OCI-LY7 (cell line): Measurements from ENCODE around the gene VPREB3. TPM values are rescaled to one million over a fixed set of nuclear protein-coding genes. Genes with fewer than 3 reads are reported as not detected.

Experiments used
- BruUV-seq: library from RNA; stranded (reverse); fragments of 400-500 nt; replicated peaks from 2 replicates; lab custom pipeline; 2021; lab: Mats Ljungman, UMichigan
- CTCF ChIA-PET: fragments of 300-600 bp; sonication (Branson Sonifier 250); formaldehyde crosslinking; loops from one replicate; lab custom pipeline; 2022; ENCODE audit warnings: antibody characterized with exemption; ENCODE audit not compliant: unreplicated experiment; lab: Charles Lee
- POLR2A ChIA-PET: fragments of 300-600 bp; sonication (Branson Sonifier 250); formaldehyde crosslinking; loops from one replicate; lab custom pipeline; 2022; ENCODE audit warnings: antibody characterized with exemption; lab: Charles Lee
- DNase-seq: peaks from one replicate; pipeline ENCODE4 v3.0.0-alpha.2; 2015; ENCODE audit warnings: low spot score
- H2AFZ ChIP-seq: fragments of 200-600 bp; sonication (generic), shearing (Covaris generic); 2 replicates; pipeline ENCODE4 v1.6.1; 2014; ENCODE audit warnings: mild to moderate bottlenecking, antibody characterized with exemption, low read length, moderate library complexity
- H3K27ac ChIP-seq: fragments of 200-600 bp; sonication (generic); 2 replicates; pipeline ENCODE4 v1.5.1; 2014; ENCODE audit warnings: mixed run types, low read depth, mild to moderate bottlenecking, moderate library complexity, low read length, inconsistent platforms; ENCODE audit not compliant: poor library complexity, severe bottlenecking
- H3K36me3 ChIP-seq: fragments of 200-600 bp; sonication (generic); 2 replicates; pipeline ENCODE4 v1.6.1; 2014; ENCODE audit warnings: mild to moderate bottlenecking, antibody characterized with exemption, low read length, moderate library complexity, mixed read lengths; ENCODE audit not compliant: insufficient read depth
- H3K4me1 ChIP-seq: fragments of 200-600 bp; sonication (generic); 2 replicates; pipeline ENCODE4 v1.5.1; 2014; ENCODE audit warnings: mild to moderate bottlenecking, low read length; ENCODE audit not compliant: insufficient read depth, poor library complexity, severe bottlenecking
- H3K4me2 ChIP-seq: fragments of 200-600 bp; sonication (generic); 2 replicates; pipeline ENCODE4 v1.6.1; 2014; ENCODE audit warnings: mild to moderate bottlenecking, low read length
- H3K4me3 ChIP-seq: fragments of 200-600 bp; sonication (generic); 2 replicates; pipeline ENCODE4 v1.5.1; 2014; ENCODE audit warnings: mild to moderate bottlenecking, low read depth, low read length; ENCODE audit not compliant: poor library complexity, severe bottlenecking
- H3K79me2 ChIP-seq: fragments of 200-600 bp; sonication (generic); 2 replicates; pipeline ENCODE4 v1.6.1; 2016; ENCODE audit warnings: low read depth, mild to moderate bottlenecking, low read length, moderate library complexity, mixed read lengths; ENCODE audit not compliant: insufficient read depth
- H3K9me2 ChIP-seq: fragments of 200-600 bp; sonication (generic); 2 replicates; pipeline ENCODE4 v1.6.1; 2016; ENCODE audit warnings: mild to moderate bottlenecking, low read length, mixed read lengths; ENCODE audit not compliant: insufficient read depth
- H3K9me3 ChIP-seq: fragments of 200-600 bp; sonication (generic); 2 replicates; pipeline ENCODE4 v1.6.1; 2014; ENCODE audit warnings: mild to moderate bottlenecking, mixed run types, low read length, mixed read lengths
- H4K20me1 ChIP-seq: fragments of 200-600 bp; sonication (generic); 2 replicates; pipeline ENCODE4 v1.6.1; 2014; ENCODE audit warnings: mild to moderate bottlenecking, antibody characterized with exemption, low read length, moderate library complexity, mixed read lengths; ENCODE audit not compliant: insufficient read depth
- EZH2phosphoT487 ChIP-seq: fragments of 200-600 bp; sonication (generic); IDR thresholded peaks from 2 replicates; pipeline ENCODE4 v1.6.1; 2018; ENCODE audit warnings: low read depth, borderline replicate concordance, mild to moderate bottlenecking, mixed run types, antibody characterized with exemption, low read length, moderate library complexity, mixed read lengths
- intact Hi-C: fragments of 100-400 bp; cut with micrococcal nuclease; formaldehyde crosslinking; loops from one replicate; pipeline ENCODE4 v1.10.0; 2022; ENCODE audit not compliant: unreplicated experiment
- total RNA-seq, 2 experiments: library from RNA; depleted of rRNA in 1 of 2; stranded (reverse); fragments of >200 nt in 1 of 2; shearing (Covaris generic) in 1 of 2; gene quantifications; 2 replicates each; pipeline ENCODE4 v1.2.3, GENCODE V29; 2014 to 2022
- TF ChIP-seq, protein P1 (sequence below): fragments of 200-600 bp; sonication (generic); conservative IDR thresholded peaks from 2 replicates; pipeline ENCODE4 v1.5.1; 2014; ENCODE audit warnings: mild to moderate bottlenecking, antibody characterized with exemption, low read length, moderate library complexity, mixed read lengths

The VPREB3 gene
- total RNA-seq, 2 experiments from 2014 or later: 241 to 312 TPM

DNA sequence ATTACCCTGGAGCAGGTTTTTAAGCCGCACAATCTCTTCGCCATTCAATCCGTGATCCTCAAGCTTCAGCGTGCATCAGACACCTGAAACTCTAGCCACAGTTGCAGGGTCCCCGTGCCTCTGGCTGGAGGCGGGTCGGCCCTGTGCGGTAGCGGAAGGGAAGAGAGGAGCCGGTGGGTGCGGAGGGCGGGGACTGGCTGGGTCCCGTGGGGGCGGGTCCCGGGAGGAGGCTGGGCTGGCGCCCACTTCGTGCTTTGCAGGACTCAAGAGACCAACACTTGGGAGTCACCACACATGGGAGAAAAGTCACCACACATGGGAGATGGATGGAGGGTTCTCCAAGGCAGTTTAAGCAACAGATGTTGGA, 9.3 kb upstream of the VPREB3 start:
- Histone ChIP-seq H3K9me3 (no peaks in the 10 kb centered on the region), H3K9me2 (no peaks in the 10 kb centered on the region), H3K79me2 (peaks cover 26% of the 10 kb centered on the region), H2AFZ (no peak overlapping the region), H3K36me3 (peaks cover 43% of the 10 kb centered on the region), H3K27ac (peak overlapping the region; percentile 74), H3K4me1 (peaks cover 44% of the 10 kb centered on the region), H3K4me3 (peak overlapping the region; percentile 99), H4K20me1 (peaks cover 12% of the 10 kb centered on the region; the same call in 1 of the 2 replicates), H3K4me2 (peak overlapping the region; percentile 98)
- BruUV-seq: no TSS peak
- POLR2A ChIA-PET: interaction anchor here (0.9 kb wide), 1 partner anchor 30 kb away, joined by 3 read pairs; no protein-coding TSS in a partner anchor
- peak; percentile 73 for DNase-seq
- CTCF ChIA-PET: no interaction called here
- no peak for TF ChIP-seq EZH2phosphoT487
- TF ChIP-seq, protein P1, sequence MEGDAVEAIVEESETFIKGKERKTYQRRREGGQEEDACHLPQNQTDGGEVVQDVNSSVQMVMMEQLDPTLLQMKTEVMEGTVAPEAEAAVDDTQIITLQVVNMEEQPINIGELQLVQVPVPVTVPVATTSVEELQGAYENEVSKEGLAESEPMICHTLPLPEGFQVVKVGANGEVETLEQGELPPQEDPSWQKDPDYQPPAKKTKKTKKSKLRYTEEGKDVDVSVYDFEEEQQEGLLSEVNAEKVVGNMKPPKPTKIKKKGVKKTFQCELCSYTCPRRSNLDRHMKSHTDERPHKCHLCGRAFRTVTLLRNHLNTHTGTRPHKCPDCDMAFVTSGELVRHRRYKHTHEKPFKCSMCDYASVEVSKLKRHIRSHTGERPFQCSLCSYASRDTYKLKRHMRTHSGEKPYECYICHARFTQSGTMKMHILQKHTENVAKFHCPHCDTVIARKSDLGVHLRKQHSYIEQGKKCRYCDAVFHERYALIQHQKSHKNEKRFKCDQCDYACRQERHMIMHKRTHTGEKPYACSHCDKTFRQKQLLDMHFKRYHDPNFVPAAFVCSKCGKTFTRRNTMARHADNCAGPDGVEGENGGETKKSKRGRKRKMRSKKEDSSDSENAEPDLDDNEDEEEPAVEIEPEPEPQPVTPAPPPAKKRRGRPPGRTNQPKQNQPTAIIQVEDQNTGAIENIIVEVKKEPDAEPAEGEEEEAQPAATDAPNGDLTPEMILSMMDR: no peak
- intact Hi-C loops: no loop called here

DNA sequence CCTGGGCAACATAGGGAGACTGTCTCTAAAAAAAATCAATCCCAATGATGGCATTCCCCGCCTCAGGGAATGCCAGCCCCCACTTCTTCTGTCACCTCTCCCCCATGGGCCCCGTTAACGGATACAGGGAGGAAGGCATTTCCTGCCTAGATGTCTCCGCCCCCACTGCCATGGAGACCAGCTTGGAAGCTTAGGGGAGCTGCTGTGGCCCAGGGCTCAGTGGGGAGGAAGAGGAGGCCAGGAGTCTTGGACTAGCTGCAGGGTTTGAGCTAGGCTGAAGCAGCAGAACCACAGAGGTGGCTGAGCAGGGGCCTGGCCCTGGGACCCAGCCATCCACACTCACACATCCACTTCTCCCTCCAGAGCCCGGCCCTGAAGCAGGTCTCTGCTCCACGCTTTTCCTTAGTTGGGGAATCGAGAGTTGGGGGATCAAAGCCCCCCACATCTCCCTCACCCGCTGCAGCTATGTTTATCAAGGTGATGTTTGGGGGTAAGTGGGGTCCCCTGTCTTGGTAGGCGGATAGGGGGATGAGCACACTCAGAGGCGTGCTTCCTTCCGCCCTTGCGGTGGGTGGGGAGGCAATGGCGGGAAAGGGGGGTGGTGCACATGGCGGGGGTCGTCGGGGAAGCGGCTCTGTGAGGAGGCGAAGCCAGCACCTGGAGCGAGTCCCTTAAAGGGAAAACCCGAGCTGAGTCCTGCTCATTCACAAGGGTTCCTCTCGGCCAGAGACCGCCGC, 8.8 kb upstream of the VPREB3 start, which contains the start of gene C22orf15:
TSS of gene C22orf15 (plus strand) at position 149 of the 737 bp plus-strand sequence. CDS start at position 466, 317 bp downstream.
- peaks cover 12% of the 10 kb centered on the region; the same call in 1 of the 2 replicates for H4K20me1 ChIP-seq
- TF ChIP-seq EZH2phosphoT487: no peak
- TF ChIP-seq, protein P1: no peak
- peak within 1 kb of the TSS; percentile 98 for H3K4me2 ChIP-seq
- H3K9me3 ChIP-seq: no peaks in the 10 kb centered on the region
- POLR2A ChIA-PET: interaction anchor here (0.7 to 0.9 kb wide), 2 partner anchors 29 to 66 kb away, joined by 3 to 7 read pairs; no protein-coding TSS in a partner anchor
- peak within 1 kb of the TSS; percentile 99 for H3K4me3 ChIP-seq
- no peaks in the 10 kb centered on the region for H3K9me2 ChIP-seq
- H3K4me1 ChIP-seq: peaks cover 41% of the 10 kb centered on the region
- CTCF ChIA-PET: interaction anchor here (0.6 kb wide), 1 partner anchor 16 kb away, joined by 3 read pairs; no protein-coding TSS in a partner anchor
- intact Hi-C loops: no loop called here
- no peak within 1 kb of the TSS for H2AFZ ChIP-seq
- peak within 1 kb of the TSS; percentile 74 for H3K27ac ChIP-seq
- peaks cover 26% of the 10 kb centered on the region for H3K79me2 ChIP-seq
- H3K36me3 ChIP-seq: peaks cover 43% of the 10 kb centered on the region
- BruUV-seq: no TSS peak
- DNase-seq: no peak

DNA sequence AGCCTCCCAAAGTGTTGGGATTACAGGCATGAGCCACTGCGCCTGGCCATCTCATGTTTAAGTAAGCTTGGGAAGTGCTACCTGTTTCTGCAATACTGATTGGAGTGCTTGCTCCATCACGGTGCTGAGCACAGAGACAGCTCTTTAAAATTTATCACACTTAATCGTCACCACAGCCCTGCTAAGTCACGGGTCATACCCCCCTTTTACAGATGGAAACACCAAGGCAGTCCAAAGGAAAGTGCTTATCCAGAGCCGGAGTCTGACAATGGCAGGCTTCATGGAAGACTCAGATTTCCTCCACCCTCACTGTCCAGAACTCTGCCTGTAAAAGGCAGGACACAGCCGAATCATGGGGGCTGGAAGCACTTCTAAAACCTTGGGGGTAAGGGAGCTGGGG, 5.8 kb upstream of the VPREB3 start:
- ChIA-PET CTCF (no interaction called here), POLR2A (no interaction called here)
- DNase-seq: no peak
- H3K79me2 ChIP-seq: peaks cover under 1% of the 10 kb centered on the region; the same call in 1 of the 2 replicates
- no peaks in the 10 kb centered on the region for H3K9me3 ChIP-seq
- intact Hi-C loops: no loop called here
- H3K9me2 ChIP-seq: no peaks in the 10 kb centered on the region
- no peak overlapping the region for H3K4me3 ChIP-seq
- peaks cover 3% of the 10 kb centered on the region; the same call in 1 of the 2 replicates for H4K20me1 ChIP-seq
- H3K27ac ChIP-seq: no peak overlapping the region
- peaks cover 53% of the 10 kb centered on the region for H3K4me1 ChIP-seq
- no peak overlapping the region for H3K4me2 ChIP-seq
- no peak overlapping the region for H2AFZ ChIP-seq
- TF ChIP-seq, protein P1: no peak
- no peak for TF ChIP-seq EZH2phosphoT487
- BruUV-seq: no TSS peak
- peaks cover 24% of the 10 kb centered on the region for H3K36me3 ChIP-seq
